ENCODE measurements around the gene STUB1.

- TF ChIP-seq CTCF (IDR thresholded peaks at IDR 0.05) (no peak), EZH2 (IDR thresholded peaks at IDR 0.05; ENCODE audit: borderline replicate concordance, insufficient read depth, low read depth, low read length, poor library complexity, severe bottlenecking) (no peak)
Measured at GRCh38 chr16:730666-731509, 50.7 kb downstream of the STUB1 start.

Measured in B cell (primary cell).